Neural cell (in vitro differentiated cells): ENCODE measurements around the gene TMCO4. TPM values are rescaled to one million over a fixed set of nuclear protein-coding genes. Genes with fewer than 3 reads are reported as not detected.

Experiments
- H2AFZ ChIP-seq: fragments of 200-600, 300-800 bp; sonication (generic), shearing (Covaris generic); 2 replicates; pipeline ENCODE4 v1.6.0; 2014; ENCODE audit warnings: low read depth, mild to moderate bottlenecking, antibody characterized with exemption, low read length, moderate library complexity
- H3F3A ChIP-seq: fragments of 200-600 bp; shearing (Covaris generic); 2 replicates; pipeline ENCODE4 v1.6.1; 2016; ENCODE audit warnings: mild to moderate bottlenecking, moderate library complexity, mixed read lengths, antibody characterized with exemption, low read length; ENCODE audit not compliant: insufficient read depth, poor library complexity, severe bottlenecking
- H3K27ac ChIP-seq: fragments of 200-600, 300-800 bp; sonication (generic), shearing (Covaris generic); 2 replicates; pipeline ENCODE4 v1.5.1; 2014; ENCODE audit warnings: mild to moderate bottlenecking, low read length, moderate library complexity
- H3K27me3 ChIP-seq: fragments of 300-800, 200-600 bp; sonication (generic), shearing (Covaris generic); 2 replicates; pipeline ENCODE4 v1.6.0; 2014; ENCODE audit warnings: mild to moderate bottlenecking, low read depth, low read length, moderate library complexity; ENCODE audit not compliant: insufficient read depth
- H3K36me3 ChIP-seq: fragments of 300-800, 200-600 bp; sonication (generic), shearing (Covaris generic); 2 replicates; pipeline ENCODE4 v1.5.1; 2014; ENCODE audit warnings: mild to moderate bottlenecking, antibody characterized with exemption, low read length, moderate library complexity; ENCODE audit not compliant: insufficient read depth
- H3K4me2 ChIP-seq: fragments of 300-800, 200-600 bp; sonication (generic), shearing (Covaris generic); 2 replicates; pipeline ENCODE4 v1.6.0; 2014; ENCODE audit warnings: mild to moderate bottlenecking, low read length
- H3K4me3 ChIP-seq: fragments of 300-800, 200-600 bp; sonication (generic), shearing (Covaris generic); 2 replicates; pipeline ENCODE4 v1.5.1; 2014; ENCODE audit warnings: mild to moderate bottlenecking, low read length, moderate library complexity
- H3K79me2 ChIP-seq: fragments of 200-600 bp; shearing (Covaris generic); replicated peaks from 2 replicates; pipeline ENCODE4 v1.6.0; 2014; ENCODE audit warnings: mild to moderate bottlenecking, low read length, moderate library complexity; ENCODE audit not compliant: insufficient read depth
- H3K9ac ChIP-seq: fragments of 300-800, 200-600 bp; sonication (generic), shearing (Covaris generic); 2 replicates; pipeline ENCODE4 v1.6.1; 2016; ENCODE audit warnings: mild to moderate bottlenecking, low read length, mixed read lengths
- H3K9me2 ChIP-seq: fragments of 200-600 bp; shearing (Covaris generic); 2 replicates; pipeline ENCODE4 v1.6.1; 2016; ENCODE audit warnings: mild to moderate bottlenecking, low read length, mixed read lengths; ENCODE audit not compliant: insufficient read depth
- H3K9me3 ChIP-seq: fragments of 200-600, 300-800 bp; sonication (generic), shearing (Covaris generic); 2 replicates; pipeline ENCODE4 v1.6.1; 2016; ENCODE audit warnings: mild to moderate bottlenecking, mixed run types, low read length, moderate library complexity, mixed read lengths
- H4K20me1 ChIP-seq: fragments of 200-600 bp; shearing (Covaris generic); 2 replicates; pipeline ENCODE4 v1.6.1; 2016; ENCODE audit warnings: mild to moderate bottlenecking, mixed run types; ENCODE audit not compliant: insufficient read depth
- CTCF ChIP-seq: fragments of 450-650 bp; IDR thresholded peaks from 2 replicates; pipeline ENCODE4 v1.5.1; 2014; ENCODE audit warnings: antibody characterized with exemption, mild to moderate bottlenecking, moderate library complexity; ENCODE audit not compliant: poor library complexity, severe bottlenecking
- EP300 ChIP-seq: fragments of 450-650 bp; conservative IDR thresholded peaks from 2 replicates; pipeline ENCODE4 v1.6.1; 2014; ENCODE audit warnings: antibody characterized with exemption, mild to moderate bottlenecking, moderate library complexity; ENCODE audit not compliant: poor library complexity, severe bottlenecking
- EZH2 ChIP-seq: fragments of 200-600, 300-800 bp; shearing (Covaris generic), sonication (generic); IDR thresholded peaks from 2 replicates; pipeline ENCODE4 v1.6.1; 2014; ENCODE audit warnings: antibody characterized with exemption, low read length, borderline replicate concordance, mild to moderate bottlenecking; ENCODE audit not compliant: insufficient read depth, poor library complexity, severe bottlenecking
- MXI1 ChIP-seq: fragments of 450-650 bp; conservative IDR thresholded peaks from 2 replicates; pipeline ENCODE4 v1.6.1; 2014; ENCODE audit warnings: antibody characterized with exemption, mild to moderate bottlenecking; ENCODE audit not compliant: poor library complexity, severe bottlenecking
- POLR2AphosphoS5 ChIP-seq: IDR thresholded peaks from 2 replicates; pipeline ENCODE4 v1.6.1; 2012
- RAD21 ChIP-seq: fragments of 450-650 bp; conservative IDR thresholded peaks from 2 replicates; pipeline ENCODE4 v1.6.1; 2014; ENCODE audit warnings: antibody characterized with exemption, mild to moderate bottlenecking, moderate library complexity
- REST ChIP-seq: IDR thresholded peaks from 2 replicates; pipeline ENCODE4 v1.6.1; 2012; ENCODE audit warnings: borderline replicate concordance
- SMC3 ChIP-seq: fragments of 450-650 bp; conservative IDR thresholded peaks from 2 replicates; pipeline ENCODE4 v1.6.1; 2014; ENCODE audit warnings: antibody characterized with exemption, mild to moderate bottlenecking, moderate library complexity; ENCODE audit not compliant: poor library complexity
- TAF1 ChIP-seq: IDR thresholded peaks from 2 replicates; pipeline ENCODE4 v1.6.1; 2012; ENCODE audit warnings: low read depth
- polyA plus RNA-seq: library from polyadenylated mRNA; depleted of rRNA; stranded (reverse); fragments of >200 nt; gene quantifications from 2 replicates; pipeline ENCODE4 v1.2.3, GENCODE V29; 2014

TMCO4 gene
- polyA plus RNA-seq, 1 donor from 2014 or later = not detected

- H3K36me3 ChIP-seq = no peaks in the 10 kb centered on the region
- H3K4me2 ChIP-seq = no peak overlapping the region
- H3K9me2 ChIP-seq = no peaks in the 10 kb centered on the region
- no peaks in the 10 kb centered on the region for H4K20me1 ChIP-seq
- no peak overlapping the region for H3K4me3 ChIP-seq
- no peak overlapping the region for H3K27ac ChIP-seq
- no peak overlapping the region for H2AFZ ChIP-seq
- H3K27me3 ChIP-seq = no peaks in the 10 kb centered on the region
- TF ChIP-seq MXI1 (no peak), REST (no peak), EP300 (no peak), CTCF (no peak), EZH2 (no peak), SMC3 (no peak), POLR2AphosphoS5 (no peak), TAF1 (no peak), RAD21 (no peak)
- no peaks in the 10 kb centered on the region for H3F3A ChIP-seq
- no peak overlapping the region for H3K9ac ChIP-seq
- H3K79me2 ChIP-seq = no peaks in the 10 kb centered on the region
- no peaks in the 10 kb centered on the region for H3K9me3 ChIP-seq
Measured at GRCh38 chr1:19743180-19743579, 56.5 kb downstream of the TMCO4 start.

DNA sequence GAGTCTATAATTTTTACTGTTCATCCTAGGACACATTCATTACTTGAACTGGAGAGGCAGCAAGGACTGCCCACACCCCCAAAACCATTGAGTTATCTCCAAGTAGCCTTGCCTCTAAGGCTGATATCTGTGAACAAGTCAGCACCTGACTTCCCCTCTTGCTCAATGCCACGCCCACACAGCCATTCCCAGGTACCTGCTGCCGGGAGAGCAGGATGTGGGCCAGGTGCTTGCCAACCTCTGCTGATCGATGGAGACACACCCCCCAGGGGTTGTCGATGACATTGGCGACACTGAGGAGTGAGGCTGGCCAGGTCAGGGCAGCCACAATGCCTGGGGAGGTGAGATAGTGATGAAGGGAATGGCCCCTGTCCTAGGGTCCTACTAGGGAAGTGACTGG lies 60.1 kb downstream of the TMCO4 start:
- H3K9ac ChIP-seq = no peak overlapping the region
- H4K20me1 ChIP-seq = no peaks in the 10 kb centered on the region
- no peak overlapping the region for H2AFZ ChIP-seq
- H3K27ac ChIP-seq = no peak overlapping the region
- H3K4me3 ChIP-seq = no peak overlapping the region
- TF ChIP-seq TAF1 (no peak), CTCF (no peak), REST (no peak), RAD21 (no peak), POLR2AphosphoS5 (no peak), MXI1 (no peak), EZH2 (no peak), SMC3 (no peak), EP300 (no peak)
- no peaks in the 10 kb centered on the region for H3K36me3 ChIP-seq
- H3K79me2 ChIP-seq = no peaks in the 10 kb centered on the region
- no peaks in the 10 kb centered on the region for H3F3A ChIP-seq
- no peaks in the 10 kb centered on the region for H3K27me3 ChIP-seq
- H3K9me2 ChIP-seq = no peaks in the 10 kb centered on the region
- no peak overlapping the region for H3K4me2 ChIP-seq
- no peaks in the 10 kb centered on the region for H3K9me3 ChIP-seq
